IMR-90 (cell line): ENCODE measurements around the gene ANKMY2. TPM values are rescaled to one million over a fixed set of nuclear protein-coding genes. Genes with fewer than 3 reads are reported as not detected.

ENCODE experiments used
- ATAC-seq: fragments of 200-7000 bp; cut with Tn5 transposase; 2 replicates; pipeline ENCODE4 v1.9.1; 2020; ENCODE audit warnings: low read depth, mild to moderate bottlenecking, moderate library complexity
- BruUV-seq: library from RNA; stranded (reverse); fragments of 400-500 nt; replicated peaks from 2 replicates; lab custom pipeline; 2021; lab: Mats Ljungman, UMichigan
- CTCF ChIA-PET: fragments of 300-600 bp; formaldehyde crosslinking; extraction: SDS; loops from one replicate; lab custom pipeline; 2021; ENCODE audit warnings: antibody characterized with exemption; lab: Yijun Ruan, JAX
- POLR2A ChIA-PET: fragments of 300-600 bp; sonication (Branson Sonifier 250); formaldehyde crosslinking; loops from one replicate; lab custom pipeline; 2022; ENCODE audit warnings: antibody characterized with exemption; ENCODE audit not compliant: unreplicated experiment; lab: Charles Lee
- DNase-seq: peaks from one replicate; pipeline ENCODE4 v3.0.0; 2013
- H2AFZ ChIP-seq: replicated peaks from 2 replicates; pipeline ENCODE3; 2013; ENCODE audit warnings: low read length, mild to moderate bottlenecking; ENCODE audit not compliant: poor library complexity
- H2AK5ac ChIP-seq: 2 replicates; pipeline ENCODE4 v1.6.1; 2013; ENCODE audit warnings: low read depth, low read length, inconsistent platforms
- H2AK9ac ChIP-seq: replicated peaks from 2 replicates; pipeline ENCODE3; 2013; ENCODE audit warnings: mild to moderate bottlenecking, low read depth, low read length, moderate library complexity; ENCODE audit not compliant: poor library complexity
- H2BK120ac ChIP-seq: 2 replicates; pipeline ENCODE4 v1.6.1; 2013; ENCODE audit warnings: low read depth, low read length, inconsistent platforms
- H2BK15ac ChIP-seq: 3 replicates; pipeline ENCODE4 v1.6.1; 2013; ENCODE audit warnings: low read depth, low read length, inconsistent platforms
- H2BK20ac ChIP-seq: 2 replicates; pipeline ENCODE4 v1.6.1; 2013; ENCODE audit warnings: low read depth, mild to moderate bottlenecking, inconsistent platforms, low read length, moderate library complexity
- H2BK5ac ChIP-seq: 2 replicates; pipeline ENCODE4 v1.6.1; 2013; ENCODE audit warnings: mild to moderate bottlenecking, low read depth, low read length, inconsistent platforms; ENCODE audit not compliant: poor library complexity, severe bottlenecking
- H3K14ac ChIP-seq: replicated peaks from 2 replicates; pipeline ENCODE4 v1.6.1; 2013; ENCODE audit warnings: low read depth, low read length, inconsistent platforms
- H3K18ac ChIP-seq: 2 replicates; pipeline ENCODE4 v1.6.1; 2013; ENCODE audit warnings: low read depth, low read length, control low read depth
- H3K23ac ChIP-seq: 2 replicates; pipeline ENCODE4 v1.6.1; 2013; ENCODE audit warnings: low read depth, low read length, inconsistent platforms
- H3K27ac ChIP-seq: 2 replicates; pipeline ENCODE4 v1.5.1; 2013; ENCODE audit warnings: mild to moderate bottlenecking, control low read depth, low read length; ENCODE audit not compliant: insufficient read depth
- H3K27me3 ChIP-seq: 2 replicates; pipeline ENCODE4 v1.6.1; 2013; ENCODE audit warnings: low read length; ENCODE audit not compliant: control insufficient read depth, insufficient read depth
- H3K36me3 ChIP-seq: 2 replicates; pipeline ENCODE4 v1.6.1; 2013; ENCODE audit warnings: low read length, mixed read lengths; ENCODE audit not compliant: control insufficient read depth, insufficient read depth
- H3K4ac ChIP-seq: 2 replicates; pipeline ENCODE4 v1.6.1; 2013; ENCODE audit warnings: low read depth, low read length, inconsistent platforms
- H3K4me1 ChIP-seq: 2 replicates; pipeline ENCODE4 v1.6.1; 2013; ENCODE audit warnings: low read length, mixed read lengths; ENCODE audit not compliant: control insufficient read depth, insufficient read depth
- H3K4me2 ChIP-seq: 2 replicates; pipeline ENCODE4 v1.6.1; 2013; ENCODE audit warnings: low read depth, mild to moderate bottlenecking, control low read depth, low read length, moderate library complexity
- H3K4me3 ChIP-seq: 2 replicates; pipeline ENCODE4 v1.5.1; 2013; ENCODE audit warnings: low read depth, mild to moderate bottlenecking, control low read depth, low read length, moderate library complexity; ENCODE audit not compliant: insufficient read depth
- H3K56ac ChIP-seq: 2 replicates; pipeline ENCODE4 v1.6.1; 2013; ENCODE audit warnings: low read length, inconsistent platforms; ENCODE audit not compliant: insufficient read depth; ENCODE audit errors: extremely low read depth
- H3K79me1 ChIP-seq, 2 experiments: 2 replicates each; pipeline ENCODE4 v1.6.1; 2013; ENCODE audit warnings: low read length in 2 of 2, inconsistent platforms in 1 of 2, low read depth in 1 of 2
- H3K9ac ChIP-seq: 2 replicates; pipeline ENCODE4 v1.6.1; 2013; ENCODE audit warnings: low read depth, low read length, control low read depth
- H3K9me1 ChIP-seq: 2 replicates; pipeline ENCODE4 v1.6.1; 2013; ENCODE audit warnings: low read length, inconsistent platforms; ENCODE audit not compliant: insufficient read depth
- H3K9me3 ChIP-seq: 2 replicates; pipeline ENCODE4 v1.6.1; 2013; ENCODE audit warnings: low read length; ENCODE audit not compliant: control insufficient read depth, insufficient read depth
- H4K20me1 ChIP-seq: 2 replicates; pipeline ENCODE4 v1.6.1; 2013; ENCODE audit warnings: low read length, inconsistent platforms; ENCODE audit not compliant: insufficient read depth
- H4K5ac ChIP-seq: 2 replicates; pipeline ENCODE4 v1.6.1; 2013; ENCODE audit warnings: mild to moderate bottlenecking, low read depth, low read length, control low read depth
- H4K8ac ChIP-seq, 2 experiments: 2 replicates each; pipeline ENCODE4 v1.6.1; 2013; ENCODE audit warnings: low read depth in 2 of 2, low read length in 2 of 2, control low read depth in 1 of 2, inconsistent platforms in 1 of 2
- H4K91ac ChIP-seq: 2 replicates; pipeline ENCODE4 v1.6.1; 2013; ENCODE audit warnings: low read depth, low read length, inconsistent platforms; ENCODE audit not compliant: insufficient read depth
- FOS ChIP-seq: fragments of 150-350 bp; IDR thresholded peaks from 2 replicates; pipeline ENCODE4 v1.6.1; 2016; ENCODE audit warnings: low read depth, low read length
- MXI1 ChIP-seq: IDR thresholded peaks from 2 replicates; pipeline ENCODE4 v1.6.1; 2012; ENCODE audit warnings: low read depth, mild to moderate bottlenecking, low read length, moderate library complexity, borderline replicate concordance
- RAD21 ChIP-seq: IDR thresholded peaks from 2 replicates; pipeline ENCODE4 v1.6.1; 2012; ENCODE audit warnings: low read length, improper control_type of control experiment
- RFX5 ChIP-seq: IDR thresholded peaks from 2 replicates; pipeline ENCODE4 v1.8.0; 2012; ENCODE audit warnings: low read depth, mild to moderate bottlenecking, low read length, moderate library complexity
- WGBS, 2 experiments: methylation state at CpG; one replicate each; pipeline versions ENCODE4 v1.1.5 to v1.1.7; 2013; ENCODE audit warnings: missing lambda C conversion rate in 2 of 2; ENCODE audit not compliant: insufficient read length in 1 of 2; ENCODE audit errors: extremely low coverage in 2 of 2; 5-methylcytosine and 5-hydroxymethylcytosine counted together
- dilution Hi-C: fragments of 300-500 bp; cut with HindIII; formaldehyde crosslinking; loops from one replicate; pipeline ENCODE4 v1.14.3; 2018; ENCODE audit warnings: low sequenced_read_pairs; ENCODE audit not compliant: unreplicated experiment
- in situ Hi-C: fragments of 300-500 bp; cut with MboI; formaldehyde crosslinking; loops from 3 replicates; pipeline ENCODE4 v1.14.3; 2019; ENCODE audit warnings: low sequenced_read_pairs, inconsistent platforms, mixed read lengths
- intact Hi-C: fragments of 100-400 bp; cut with micrococcal nuclease; formaldehyde crosslinking; loops from 2 replicates; pipeline ENCODE4 v1.10.0; 2022
- polyA plus RNA-seq, 3 experiments: library from polyadenylated mRNA; depleted of rRNA; stranded (reverse); fragments of >200 nt; gene quantifications; 2 replicates each; pipeline ENCODE4 v1.2.3, GENCODE V29; 2012; ENCODE audit warnings: low replicate concordance in 1 of 3
- total RNA-seq: library from RNA; depleted of rRNA; stranded (reverse); fragments of >200 nt; gene quantifications from 2 replicates; pipeline ENCODE4 v1.2.3, GENCODE V29; 2012

ANKMY2 gene
- total and polyA plus RNA-seq, 2 of the 4 experiments (the other 2 are of a cell fraction): 19.5 to 41.9 TPM

DNA sequence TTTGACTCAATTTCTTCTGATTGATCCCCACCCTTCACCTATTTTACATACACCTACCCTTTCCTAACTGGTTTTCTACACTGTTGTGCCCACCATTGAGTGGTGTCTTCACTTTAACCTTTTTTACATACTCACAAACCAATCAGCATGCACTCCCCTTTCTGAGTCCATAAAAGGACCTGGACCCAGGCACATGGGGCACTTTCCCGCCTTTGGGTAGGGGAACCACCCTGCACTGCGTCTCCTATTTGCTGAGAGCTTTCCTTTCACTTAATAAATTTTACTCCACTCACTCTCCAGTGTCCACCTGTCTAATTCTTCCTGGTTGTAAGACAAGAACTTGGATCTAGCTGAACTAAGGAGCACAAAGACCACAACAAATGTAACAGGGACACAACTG lies 33.8 kb downstream of the ANKMY2 start:
- no peak overlapping the region for H3K14ac ChIP-seq
- POLR2A ChIA-PET: no interaction called here

More for the DNA sequence above, 33.8 kb downstream of the ANKMY2 start:
- H3K4me2 ChIP-seq: no peak overlapping the region
- peaks cover 16% of the 10 kb centered on the region for H3K36me3 ChIP-seq
- peaks cover 5 to 6% of the 10 kb centered on the region in 2 experiments; a peak in 3 of 4 replicates for H3K79me1 ChIP-seq
- H4K8ac ChIP-seq: no peak overlapping the region
- no peak overlapping the region for H2BK120ac ChIP-seq
- no peaks in the 10 kb centered on the region for H3K27me3 ChIP-seq
- WGBS, 2 experiments: no CpG with 5 or more reads among the region's 2 CpGs
- no peak for DNase-seq
- CTCF ChIA-PET: no interaction called here
- H3K4me1 ChIP-seq: peaks cover 6% of the 10 kb centered on the region; the same call in 1 of the 2 replicates
- TF ChIP-seq MXI1 (no peak), RFX5 (no peak), FOS (no peak), RAD21 (no peak)
- no peak overlapping the region for H2BK15ac ChIP-seq
- H4K20me1 ChIP-seq: no peaks in the 10 kb centered on the region
- no peak overlapping the region for H4K5ac ChIP-seq
- intact Hi-C loops: no loop called here
- no peak overlapping the region for H2AK5ac ChIP-seq
- H4K91ac ChIP-seq: no peak overlapping the region
- ATAC-seq: no peak
- H3K9me3 ChIP-seq: no peaks in the 10 kb centered on the region
- H2AFZ ChIP-seq: no peak overlapping the region
- no peak overlapping the region for H3K27ac ChIP-seq
- H3K4ac ChIP-seq: no peak overlapping the region
- no peak overlapping the region for H2AK9ac ChIP-seq
- H3K18ac ChIP-seq: no peak overlapping the region
- no peak overlapping the region for H3K23ac ChIP-seq
- no peak overlapping the region for H2BK5ac ChIP-seq
- H2BK20ac ChIP-seq: no peak overlapping the region
- in situ Hi-C loops: loop anchor here (25.0 kb wide), 1 partner anchor 301 kb away; no protein-coding TSS in a partner anchor
- H3K4me3 ChIP-seq: no peak overlapping the region
- BruUV-seq: no TSS peak
- no peak overlapping the region for H3K9ac ChIP-seq
- dilution Hi-C loops: no loop called here
- no peak overlapping the region for H3K56ac ChIP-seq
- H3K9me1 ChIP-seq: peaks cover 4% of the 10 kb centered on the region; the same call in 1 of the 2 replicates
